Subcutaneous adipose tissue (tissue), 4 donors: ENCODE data around the gene NRXN3. TPM values are rescaled to one million over a fixed set of nuclear protein-coding genes. Genes with fewer than 3 reads are reported as not detected.

Source experiments
- CTCF ChIP-seq: fragments of 450-650 bp; IDR thresholded peaks from one replicate; pipeline ENCODE4 v1.5.1; 2016; ENCODE audit warnings: low read depth, mild to moderate bottlenecking, control low read depth, antibody characterized with exemption, moderate library complexity
- total RNA-seq, 4 donors: library from RNA; depleted of rRNA; stranded (reverse); fragments of >200 nt; gene quantifications; one replicate each; pipeline ENCODE4 v1.1.0, GENCODE V29; 2016

The NRXN3 gene
- total RNA-seq, 4 donors from 2014 or later, result 0.57 to 2.4 (median 1.1) TPM; not detected in 1

DNA sequence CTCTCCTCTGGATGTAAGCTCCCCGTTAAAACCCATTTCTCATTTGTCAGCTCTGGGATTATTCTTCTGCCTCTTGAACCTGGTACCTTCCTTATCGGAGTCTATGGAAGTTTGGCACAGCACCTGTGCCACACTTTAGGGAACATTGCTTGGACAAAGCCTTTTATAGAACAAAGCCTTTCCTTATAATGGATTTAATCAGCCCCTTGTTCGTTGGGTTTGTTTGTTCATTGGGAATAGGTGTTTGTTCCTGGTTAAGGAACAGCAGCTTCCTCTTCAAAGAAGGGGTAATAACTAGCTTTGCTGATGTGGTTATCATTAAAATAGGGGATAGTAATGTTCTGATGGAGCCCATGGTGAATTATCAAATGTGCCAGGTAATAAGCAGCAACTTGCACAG is 70.4 kb downstream of the NRXN3 start:
- no peak for TF ChIP-seq CTCF

DNA sequence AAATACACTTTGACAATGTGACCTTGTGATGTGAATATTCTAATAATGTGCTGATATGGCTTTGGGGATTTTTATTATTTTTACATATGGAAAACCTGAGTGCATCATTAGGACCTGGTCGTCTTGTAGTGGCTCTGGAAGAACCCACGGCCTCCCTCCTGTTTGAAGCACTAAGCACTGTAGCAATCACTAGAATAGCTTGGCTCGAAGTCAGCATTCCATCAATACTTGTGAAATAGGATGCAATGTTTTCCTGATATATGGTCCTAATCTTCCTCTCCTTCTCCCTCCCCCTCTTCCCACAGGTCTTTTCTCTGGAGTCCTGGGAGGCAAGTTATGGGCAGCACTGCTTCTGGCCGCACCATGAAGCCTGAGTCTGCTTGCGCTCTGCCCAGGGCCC is 71.9 kb downstream of the NRXN3 start:
- TF ChIP-seq CTCF, result no peak

DNA sequence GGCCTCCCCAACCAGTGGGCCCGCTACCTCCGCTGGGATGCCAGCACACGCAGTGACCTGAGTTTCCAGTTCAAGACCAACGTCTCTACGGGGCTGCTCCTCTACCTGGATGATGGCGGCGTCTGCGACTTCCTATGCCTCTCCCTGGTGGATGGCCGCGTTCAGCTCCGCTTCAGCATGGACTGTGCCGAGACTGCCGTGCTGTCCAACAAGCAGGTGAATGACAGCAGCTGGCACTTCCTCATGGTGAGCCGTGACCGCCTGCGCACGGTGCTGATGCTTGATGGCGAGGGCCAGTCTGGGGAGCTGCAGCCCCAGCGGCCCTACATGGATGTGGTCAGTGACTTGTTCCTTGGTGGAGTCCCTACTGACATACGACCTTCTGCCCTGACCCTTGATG is 73.0 kb downstream of the NRXN3 start:
- TF ChIP-seq CTCF, result no peak

- no peak for TF ChIP-seq CTCF
These were observed 75.1 kb downstream of the NRXN3 start for GRCh38 chr14:78245238-78245637.

GRCh38 chr14:78248501-78249090 is 78.4 kb downstream of the NRXN3 start:
- no peak for TF ChIP-seq CTCF

DNA sequence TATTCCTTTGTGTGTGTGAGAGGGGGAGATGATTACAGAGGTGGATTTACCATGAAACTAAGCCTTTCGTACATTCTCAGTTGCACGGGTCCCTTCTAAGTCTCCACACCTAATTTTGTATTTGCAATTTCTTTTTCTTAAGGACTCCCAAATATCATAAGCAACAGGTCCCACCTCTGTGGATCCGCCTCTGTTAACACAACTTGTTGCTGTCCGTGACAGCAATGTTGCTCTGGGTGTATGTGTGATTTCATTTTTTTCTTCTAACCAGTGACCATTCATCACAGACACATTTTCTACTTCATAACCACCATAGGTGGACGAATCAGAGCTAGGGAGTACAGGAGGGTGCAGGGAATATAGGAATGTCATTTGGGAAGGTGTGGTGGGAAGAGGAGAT is 81.1 kb downstream of the NRXN3 start:
- no peak for TF ChIP-seq CTCF

DNA sequence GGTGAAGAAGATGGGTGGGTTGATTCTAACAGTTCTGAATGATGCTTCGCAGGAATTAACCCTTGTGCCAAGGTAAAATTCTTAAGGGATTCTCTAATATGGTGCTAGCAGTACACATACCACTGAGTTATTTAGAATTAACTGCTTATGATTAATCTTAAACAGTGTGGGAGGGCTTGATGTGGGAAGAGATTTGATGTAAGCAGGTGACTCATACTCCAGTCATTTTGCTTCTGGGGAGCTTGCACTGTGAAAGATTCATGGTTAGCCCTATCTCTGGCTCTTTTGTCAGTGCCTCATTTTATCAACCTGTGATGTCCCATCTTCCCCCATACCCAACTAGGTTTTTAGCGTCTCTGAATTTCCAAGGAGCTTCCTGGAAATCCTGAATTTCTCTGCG is 83.8 kb downstream of the NRXN3 start:
- no peak for TF ChIP-seq CTCF
